Caco-2 (cell line): ENCODE data around the gene MOCS2. TPM values are rescaled to one million over a fixed set of nuclear protein-coding genes. Genes with fewer than 3 reads are reported as not detected.

Source experiments
- BruUV-seq: library from RNA; stranded (reverse); fragments of 400-500 nt; replicated peaks from 2 replicates; lab custom pipeline; 2021; lab: Mats Ljungman, UMichigan
- CTCF ChIA-PET: fragments of 300-600 bp; sonication (Branson Sonifier 250); formaldehyde crosslinking; loops from one replicate; lab custom pipeline; 2022; ENCODE audit warnings: antibody characterized with exemption; lab: Charles Lee
- POLR2A ChIA-PET: fragments of 300-600 bp; sonication (Branson Sonifier 250); formaldehyde crosslinking; loops from one replicate; lab custom pipeline; 2022; ENCODE audit warnings: antibody characterized with exemption; lab: Charles Lee
- DNase-seq, 2 experiments: peaks; one replicate each; pipeline versions ENCODE4 v3.0.0 to v3.0.0-alpha.2; 2020 to 2022
- H3K27me3 ChIP-seq: replicated peaks from 2 replicates; pipeline ENCODE4 v1.6.0; 2011; ENCODE audit warnings: low read length; ENCODE audit not compliant: control insufficient read depth, insufficient read depth
- H3K36me3 ChIP-seq: 2 replicates; pipeline ENCODE4 v1.5.1; 2011; ENCODE audit warnings: low read length; ENCODE audit not compliant: control insufficient read depth, insufficient read depth
- H3K4me1 ChIP-seq: fragments of 250-450 bp; sonication (Bioruptor Pico); 2 replicates; pipeline ENCODE4 v1.5.1; 2020; ENCODE audit warnings: mild to moderate bottlenecking
- H3K4me3 ChIP-seq: 2 replicates; pipeline ENCODE4 v1.5.1; 2011; ENCODE audit warnings: low read depth, mild to moderate bottlenecking, control low read depth, low read length
- H3K9me3 ChIP-seq: fragments of 250-450 bp; sonication (Bioruptor Pico); 2 replicates; pipeline ENCODE4 v1.5.1; 2020; ENCODE audit warnings: mild to moderate bottlenecking, moderate library complexity
- H3K27ac Mint-ChIP-seq: one replicate; pipeline ENCODE4 v1.8.0; 2022; ENCODE audit warnings: mixed read lengths; ENCODE audit not compliant: unreplicated experiment
- H3K27me3 Mint-ChIP-seq: one replicate; pipeline ENCODE4 v1.8.0; 2022; ENCODE audit warnings: mixed read lengths; ENCODE audit not compliant: insufficient read depth, unreplicated experiment
- H3K36me3 Mint-ChIP-seq: one replicate; pipeline ENCODE4 v1.8.0; 2022; ENCODE audit warnings: mild to moderate bottlenecking, mixed read lengths; ENCODE audit not compliant: insufficient read depth, unreplicated experiment
- H3K4me1 Mint-ChIP-seq: one replicate; pipeline ENCODE4 v1.8.0; 2022; ENCODE audit warnings: low read depth, mixed read lengths; ENCODE audit not compliant: unreplicated experiment
- H3K4me3 Mint-ChIP-seq: one replicate; pipeline ENCODE4 v1.8.0; 2022; ENCODE audit warnings: mild to moderate bottlenecking, moderate library complexity, mixed read lengths; ENCODE audit not compliant: unreplicated experiment
- H3K9me3 Mint-ChIP-seq: one replicate; pipeline ENCODE4 v1.8.0; 2022; ENCODE audit warnings: mixed read lengths; ENCODE audit not compliant: unreplicated experiment
- intact Hi-C: fragments of 100-400 bp; cut with micrococcal nuclease; formaldehyde crosslinking; loops from one replicate; pipeline ENCODE4 v1.10.0; 2022; ENCODE audit not compliant: unreplicated experiment
- total RNA-seq: library from RNA; stranded (reverse); gene quantifications from 2 replicates; pipeline ENCODE4 v1.2.3, GENCODE V29; 2022
- TF ChIP-seq, protein P1 (sequence below), 2 experiments: fragments of 200-600 bp in 1 of 2; IDR thresholded peaks; 1 replicate in 1 of 2; 2 replicates in 1 of 2; pipeline versions ENCODE4 v1.5.1 to v1.8.0; 2011 to 2022; ENCODE audit warnings: antibody characterized with exemption in 1 of 2, control low read depth in 1 of 2, inconsistent platforms in 1 of 2, low read depth in 1 of 2, low read length in 1 of 2, mild to moderate bottlenecking in 1 of 2, moderate library complexity in 1 of 2; ENCODE audit not compliant: insufficient read depth in 1 of 2, severe bottlenecking in 1 of 2, unreplicated experiment in 1 of 2

Gene MOCS2
- total RNA-seq, 1 experiment from 2014 or later = 35.9 TPM

DNA sequence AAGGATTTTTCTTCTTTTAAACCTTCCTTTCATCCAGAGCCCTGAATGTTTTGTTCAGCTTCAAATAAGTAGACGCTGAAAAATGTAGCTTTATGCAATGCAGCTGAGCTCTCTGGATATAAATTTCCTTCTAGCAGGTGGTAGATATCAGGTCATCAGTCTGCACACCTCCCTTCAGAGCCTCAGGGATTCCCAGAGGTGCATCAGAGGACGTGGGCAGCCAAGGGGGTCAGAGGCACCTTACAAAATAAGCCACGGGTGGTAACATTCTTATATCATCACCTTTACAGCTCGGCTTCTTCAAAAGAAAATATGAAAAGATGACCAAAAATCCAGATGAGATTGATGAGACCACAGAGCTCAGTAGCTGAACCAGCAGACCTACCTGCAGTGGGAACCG is 19.3 kb downstream of the MOCS2 start:
- Histone ChIP-seq H3K9me3 (no peaks in the 10 kb centered on the region), H3K4me1 (no peaks in the 10 kb centered on the region), H3K36me3 (no peaks in the 10 kb centered on the region), H3K4me3 (no peak overlapping the region), H3K27me3 (no peaks in the 10 kb centered on the region)
- Mint-ChIP-seq H3K4me3 (no peak overlapping the region), H3K9me3 (no peaks in the 10 kb centered on the region), H3K27me3 (no peaks in the 10 kb centered on the region), H3K4me1 (no peaks in the 10 kb centered on the region), H3K36me3 (peaks cover 17% of the 10 kb centered on the region), H3K27ac (no peak overlapping the region)
- no peak for DNase-seq
- BruUV-seq = no TSS peak
- intact Hi-C loops = no loop called here
- TF ChIP-seq, protein P1, sequence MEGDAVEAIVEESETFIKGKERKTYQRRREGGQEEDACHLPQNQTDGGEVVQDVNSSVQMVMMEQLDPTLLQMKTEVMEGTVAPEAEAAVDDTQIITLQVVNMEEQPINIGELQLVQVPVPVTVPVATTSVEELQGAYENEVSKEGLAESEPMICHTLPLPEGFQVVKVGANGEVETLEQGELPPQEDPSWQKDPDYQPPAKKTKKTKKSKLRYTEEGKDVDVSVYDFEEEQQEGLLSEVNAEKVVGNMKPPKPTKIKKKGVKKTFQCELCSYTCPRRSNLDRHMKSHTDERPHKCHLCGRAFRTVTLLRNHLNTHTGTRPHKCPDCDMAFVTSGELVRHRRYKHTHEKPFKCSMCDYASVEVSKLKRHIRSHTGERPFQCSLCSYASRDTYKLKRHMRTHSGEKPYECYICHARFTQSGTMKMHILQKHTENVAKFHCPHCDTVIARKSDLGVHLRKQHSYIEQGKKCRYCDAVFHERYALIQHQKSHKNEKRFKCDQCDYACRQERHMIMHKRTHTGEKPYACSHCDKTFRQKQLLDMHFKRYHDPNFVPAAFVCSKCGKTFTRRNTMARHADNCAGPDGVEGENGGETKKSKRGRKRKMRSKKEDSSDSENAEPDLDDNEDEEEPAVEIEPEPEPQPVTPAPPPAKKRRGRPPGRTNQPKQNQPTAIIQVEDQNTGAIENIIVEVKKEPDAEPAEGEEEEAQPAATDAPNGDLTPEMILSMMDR (IDR thresholded peaks at IDR 0.05; ENCODE audit: insufficient read depth in 1 of 2, low read depth in 1 of 2, low read length in 1 of 2, severe bottlenecking in 1 of 2, unreplicated experiment in 1 of 2) = no peak
- ChIA-PET POLR2A (interaction anchor here (1.4 kb wide), 1 partner anchor 19 kb away, joined by 4 read pairs; the partner anchor contains the start of gene MOCS2), CTCF (interaction anchor here (0.5 kb wide), 1 partner anchor 49 kb away, joined by 3 read pairs; no protein-coding TSS in a partner anchor)

DNA sequence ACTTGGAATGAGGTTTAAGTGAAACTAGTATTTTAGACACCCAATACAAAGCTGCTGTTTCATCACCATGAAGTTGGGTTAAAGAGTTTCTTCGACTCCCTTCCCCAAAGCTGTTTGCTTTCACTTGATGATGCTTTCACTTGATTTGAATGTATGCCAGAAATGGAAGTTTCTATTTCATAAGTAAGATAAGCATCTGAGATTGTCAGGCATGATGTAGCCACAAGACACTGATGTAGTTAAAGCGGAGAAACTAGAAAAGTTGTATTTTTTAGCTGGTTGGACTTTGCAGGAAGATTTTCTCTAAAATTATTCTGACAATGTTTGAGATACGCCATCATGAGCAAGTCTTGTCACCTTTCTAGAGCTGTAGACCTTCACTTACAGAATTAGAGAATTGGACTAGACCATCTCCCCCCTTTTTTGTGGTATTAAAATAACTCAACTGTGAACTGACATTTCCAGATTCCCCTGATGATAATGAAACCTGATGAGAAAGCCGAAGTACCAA is 20.0 kb downstream of the MOCS2 start:
- Mint-ChIP-seq H3K9me3 (no peaks in the 10 kb centered on the region), H3K4me1 (no peaks in the 10 kb centered on the region), H3K4me3 (no peak overlapping the region), H3K27ac (no peak overlapping the region), H3K36me3 (peaks cover 18% of the 10 kb centered on the region), H3K27me3 (no peaks in the 10 kb centered on the region)
- H3K4me3 ChIP-seq = no peak overlapping the region
- TF ChIP-seq, protein P1 (IDR thresholded peaks at IDR 0.05; ENCODE audit: insufficient read depth in 1 of 2, low read depth in 1 of 2, low read length in 1 of 2, severe bottlenecking in 1 of 2, unreplicated experiment in 1 of 2) = no peak
- BruUV-seq = no TSS peak
- H3K9me3 ChIP-seq = no peaks in the 10 kb centered on the region
- DNase-seq = no peak
- H3K4me1 ChIP-seq = no peaks in the 10 kb centered on the region
- intact Hi-C loops = no loop called here
- POLR2A ChIA-PET = interaction anchor here (1.4 kb wide), 1 partner anchor 20 kb away, joined by 4 read pairs; the partner anchor contains the start of gene MOCS2
- H3K27me3 ChIP-seq = no peaks in the 10 kb centered on the region
- CTCF ChIA-PET = no interaction called here
- no peaks in the 10 kb centered on the region for H3K36me3 ChIP-seq

DNA sequence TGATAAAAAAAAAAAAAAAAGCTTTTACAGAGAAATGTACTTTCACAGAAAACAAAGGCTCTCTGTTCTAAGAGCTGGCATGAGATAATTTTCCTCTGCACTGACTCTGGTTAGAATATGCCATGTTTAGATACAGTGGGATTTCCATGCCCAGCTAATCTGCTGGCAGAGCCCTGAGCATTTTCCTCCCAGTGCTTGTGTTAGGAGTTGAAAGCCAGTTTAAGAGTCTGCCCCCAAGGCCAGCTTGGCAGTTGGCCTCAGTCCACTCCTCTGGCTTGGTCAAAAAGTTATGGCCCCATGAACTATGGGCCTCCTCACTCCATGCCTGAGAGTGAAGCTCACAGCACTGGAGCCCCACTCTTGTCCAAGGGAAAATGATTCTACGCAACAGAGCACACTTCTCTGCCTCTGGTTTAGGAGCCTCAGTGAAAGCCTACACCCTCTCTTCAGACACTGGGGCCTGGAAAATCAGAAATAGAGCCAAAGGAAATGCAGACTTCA is 21.9 kb downstream of the MOCS2 start:
- CTCF ChIA-PET = no interaction called here
- H3K4me1 Mint-ChIP-seq = no peaks in the 10 kb centered on the region
- DNase-seq = no peak
- Histone ChIP-seq H3K9me3 (no peaks in the 10 kb centered on the region), H3K4me3 (no peak overlapping the region), H3K27me3 (no peaks in the 10 kb centered on the region), H3K36me3 (no peaks in the 10 kb centered on the region), H3K4me1 (no peaks in the 10 kb centered on the region)
- TF ChIP-seq, protein P1 (IDR thresholded peaks at IDR 0.05; ENCODE audit: insufficient read depth in 1 of 2, low read depth in 1 of 2, low read length in 1 of 2, severe bottlenecking in 1 of 2, unreplicated experiment in 1 of 2) = no peak
- no peaks in the 10 kb centered on the region for H3K27me3 Mint-ChIP-seq
- no peak overlapping the region for H3K4me3 Mint-ChIP-seq
- H3K27ac Mint-ChIP-seq = no peak overlapping the region
- no peaks in the 10 kb centered on the region for H3K9me3 Mint-ChIP-seq
- peaks cover 31% of the 10 kb centered on the region for H3K36me3 Mint-ChIP-seq
- BruUV-seq = no TSS peak
- POLR2A ChIA-PET = no interaction called here
- intact Hi-C loops = no loop called here
